ENCODE measurements around the gene MOV10.

Gene MOV10

DNA sequence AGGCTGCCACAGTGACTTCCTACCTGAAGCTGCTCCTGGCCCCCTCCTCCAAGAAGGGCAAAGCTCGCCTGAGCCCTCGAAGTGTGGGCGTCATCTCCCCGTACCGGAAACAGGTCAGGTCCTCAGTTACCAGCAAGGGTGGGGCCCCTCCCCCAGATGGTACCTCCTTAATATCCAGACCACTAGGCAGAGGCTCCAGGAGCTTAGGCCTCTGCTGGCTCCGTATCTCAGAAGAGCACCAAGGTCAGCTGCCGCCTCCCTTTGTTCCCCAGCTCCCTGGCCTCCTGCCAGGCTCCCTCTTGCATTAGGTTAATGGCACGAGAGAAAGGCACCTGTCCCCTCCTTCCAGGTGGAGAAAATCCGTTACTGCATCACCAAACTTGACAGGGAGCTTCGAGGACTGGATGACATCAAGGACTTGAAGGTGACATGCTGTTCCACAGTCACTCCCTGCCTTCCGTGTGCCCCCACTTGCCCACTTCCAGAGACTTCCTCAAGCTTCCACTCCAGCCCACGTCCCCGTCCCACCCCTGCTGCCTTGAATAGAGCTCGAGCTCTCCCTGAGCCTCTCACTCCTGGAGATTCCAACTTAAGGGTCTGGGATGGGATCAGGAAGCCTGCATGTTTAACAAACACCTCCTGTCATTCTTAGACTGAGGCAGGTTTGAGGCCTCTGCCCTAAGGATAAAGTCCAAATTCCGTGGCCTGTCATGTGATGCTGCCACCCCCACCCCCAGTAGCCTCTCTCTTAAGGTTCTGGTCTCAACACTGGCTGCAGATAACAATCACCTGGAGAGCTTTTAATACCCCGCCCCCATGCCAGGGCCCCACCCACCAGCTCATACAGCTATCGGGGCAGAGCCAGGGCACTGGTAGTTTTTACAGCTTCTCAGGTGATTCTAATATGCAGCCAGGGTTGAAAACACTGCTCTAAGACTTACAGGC lies 24.2 kb downstream of the MOV10 start:
- DNase-seq (ENCODE audit: low read depth): no peak

DNA sequence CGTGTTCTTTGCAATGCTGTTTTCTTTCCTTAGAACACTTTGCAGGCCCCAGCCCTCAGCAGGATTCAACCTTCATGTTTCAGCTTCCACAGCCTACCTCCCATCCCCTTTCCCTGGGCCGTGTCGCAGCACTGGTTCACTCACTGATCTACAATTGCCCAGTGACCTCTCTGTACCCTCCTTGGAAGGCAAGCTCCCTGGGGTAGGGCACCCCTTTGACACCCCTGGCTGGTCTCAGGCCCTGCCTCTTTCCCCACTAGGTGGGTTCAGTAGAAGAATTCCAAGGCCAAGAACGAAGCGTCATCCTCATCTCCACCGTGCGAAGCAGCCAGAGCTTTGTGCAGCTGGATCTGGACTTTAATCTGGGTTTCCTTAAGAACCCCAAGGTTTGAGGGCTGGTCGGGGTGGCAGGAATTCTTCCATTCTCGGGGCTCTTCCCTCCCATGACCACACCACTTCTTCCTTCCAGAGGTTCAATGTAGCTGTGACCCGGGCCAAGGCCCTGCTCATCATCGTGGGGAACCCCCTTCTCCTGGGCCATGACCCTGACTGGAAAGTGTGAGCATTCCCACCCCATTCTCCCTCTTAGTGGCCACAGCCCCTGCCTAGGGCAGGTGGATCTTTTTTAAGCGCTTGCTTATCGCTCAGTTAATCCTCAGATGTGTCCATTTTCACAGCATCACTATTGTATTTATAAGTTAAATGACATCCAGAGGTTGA lies 25.1 kb downstream of the MOV10 start:
- no peak for DNase-seq (ENCODE audit: low read depth)

DNA sequence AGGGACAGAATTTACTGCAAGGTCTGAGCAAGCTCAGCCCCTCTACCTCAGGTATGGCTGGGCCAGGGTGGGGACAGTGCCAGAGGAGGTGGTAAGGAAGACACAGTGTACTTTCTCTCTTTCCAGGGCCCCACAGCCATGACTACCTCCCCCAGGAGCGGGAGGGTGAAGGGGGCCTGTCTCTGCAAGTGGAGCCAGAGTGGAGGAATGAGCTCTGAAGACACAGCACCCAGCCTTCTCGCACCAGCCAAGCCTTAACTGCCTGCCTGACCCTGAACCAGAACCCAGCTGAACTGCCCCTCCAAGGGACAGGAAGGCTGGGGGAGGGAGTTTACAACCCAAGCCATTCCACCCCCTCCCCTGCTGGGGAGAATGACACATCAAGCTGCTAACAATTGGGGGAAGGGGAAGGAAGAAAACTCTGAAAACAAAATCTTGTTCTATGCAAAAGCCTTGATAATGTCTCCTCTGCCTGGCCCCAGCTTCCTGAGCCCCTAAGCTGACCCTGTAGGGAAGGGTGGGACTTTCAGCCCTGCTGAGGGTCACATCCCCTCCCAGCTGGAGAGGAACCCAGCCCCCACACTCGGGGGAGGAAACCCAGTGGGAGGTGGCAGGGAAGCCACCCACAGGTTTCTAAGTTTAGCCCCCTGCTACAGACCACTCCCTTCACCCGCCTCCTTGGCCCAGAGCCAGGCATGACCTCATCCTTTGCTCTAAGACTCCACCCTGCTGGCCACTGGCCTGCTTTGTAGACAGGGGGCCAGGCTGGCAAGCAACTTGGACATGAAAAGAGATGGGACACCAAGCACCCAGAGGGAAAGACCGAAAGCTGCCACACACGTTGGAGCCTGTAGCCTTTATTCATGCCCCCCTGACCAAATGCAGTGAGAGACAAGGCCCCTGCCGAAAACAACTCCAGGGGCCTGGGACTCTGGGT lies 26.1 kb downstream of the MOV10 start:
- DNase-seq (ENCODE audit: low read depth): peak; percentile 84

DNA sequence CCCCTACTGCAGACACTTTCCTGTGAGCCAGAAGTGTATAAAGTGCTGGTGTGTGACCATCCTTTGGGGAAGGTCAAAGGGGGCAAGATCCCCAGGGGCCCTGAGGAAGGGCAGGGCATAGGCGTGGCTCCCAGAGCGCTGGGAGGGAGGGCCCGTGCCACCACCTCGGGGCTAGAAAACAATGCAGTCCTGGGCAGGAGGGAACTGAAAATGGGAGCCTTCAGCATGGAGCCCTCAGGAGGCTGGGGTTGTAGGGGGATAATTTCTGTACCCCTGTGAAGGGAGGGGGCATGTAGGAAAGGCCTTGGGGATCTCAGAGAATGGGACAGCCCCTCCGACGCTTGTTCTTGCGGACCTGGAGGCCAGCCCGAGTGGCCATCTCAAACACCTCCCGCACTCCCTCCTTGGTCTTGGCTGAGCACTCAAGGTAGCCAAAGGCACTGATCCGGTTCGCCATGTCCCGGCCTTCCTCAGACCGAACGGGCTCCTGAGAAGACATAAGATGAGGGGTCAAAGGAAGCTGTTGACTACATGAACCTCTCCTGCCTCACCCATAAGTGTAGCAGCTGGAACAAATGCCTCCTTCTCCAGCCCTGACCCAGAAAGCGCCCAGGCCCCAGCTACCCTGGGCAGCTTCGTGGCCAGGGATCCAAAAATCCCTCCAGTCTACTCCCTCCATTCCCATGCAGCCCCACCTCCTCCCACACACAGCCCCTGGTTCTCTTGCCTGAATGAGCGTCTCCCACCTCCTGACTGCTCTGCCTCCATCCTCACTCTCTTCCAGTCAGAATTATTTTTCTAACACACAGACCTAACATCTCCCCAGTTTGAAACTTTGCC lies 27.0 kb downstream of the MOV10 start:
- DNase-seq (ENCODE audit: low read depth): no peak

DNA sequence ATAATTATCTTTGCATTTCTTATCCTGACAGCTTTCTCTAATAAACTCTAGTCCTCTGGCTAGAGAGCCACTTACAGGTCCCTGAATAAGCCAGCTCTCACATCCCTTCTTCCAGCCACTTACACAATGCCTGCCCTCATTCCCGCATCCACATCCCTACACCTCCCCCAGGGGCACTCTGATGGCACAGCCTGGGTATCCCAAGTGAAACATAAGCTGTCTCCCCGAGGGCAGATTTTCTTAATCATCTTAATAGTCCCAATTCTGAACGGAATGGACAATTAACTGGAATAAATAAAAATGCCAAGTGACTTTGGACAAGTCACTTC lies 27.6 kb downstream of the MOV10 start:
- DNase-seq (ENCODE audit: low read depth): no peak

DNA sequence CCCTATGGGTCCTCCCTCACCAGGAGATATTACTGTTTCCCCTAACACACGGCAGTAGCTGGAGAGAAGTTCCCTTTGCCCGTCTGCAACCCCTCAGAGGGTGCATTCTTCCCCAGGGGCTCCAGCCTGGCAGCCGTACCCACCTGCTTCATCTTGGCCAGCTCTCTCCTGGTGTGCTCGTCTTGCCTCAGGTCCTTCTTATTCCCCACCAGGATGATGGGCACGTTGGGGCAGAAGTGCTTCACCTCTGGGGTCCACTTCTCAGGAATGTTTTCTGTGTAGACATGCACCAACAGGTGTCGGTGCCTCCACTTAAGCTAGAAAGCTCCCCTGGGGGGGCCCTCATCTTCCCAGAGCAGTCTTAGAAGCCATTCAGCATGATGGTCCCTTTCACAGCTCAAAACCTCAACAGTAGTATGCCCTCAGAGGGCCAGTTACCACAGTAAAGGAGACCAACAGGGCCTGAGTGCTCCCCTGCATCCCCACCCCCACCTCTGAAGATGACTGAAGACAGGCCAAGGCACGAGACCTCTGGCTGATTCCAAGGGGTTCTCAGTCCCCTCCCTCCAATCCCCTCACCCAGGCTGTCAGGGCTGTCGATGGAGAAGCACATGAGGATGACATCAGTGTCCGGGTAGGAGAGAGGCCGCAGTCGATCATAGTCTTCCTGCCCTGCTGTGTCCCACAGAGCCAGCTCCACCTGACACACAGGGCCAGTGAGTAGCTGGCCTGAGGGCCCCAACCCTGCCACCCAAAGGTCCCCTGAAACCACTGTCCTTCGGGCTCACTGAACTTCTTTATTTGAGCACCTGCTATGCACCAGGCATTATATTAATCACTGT lies 28.2 kb downstream of the MOV10 start:
- no peak for DNase-seq (ENCODE audit: low read depth)

DNA sequence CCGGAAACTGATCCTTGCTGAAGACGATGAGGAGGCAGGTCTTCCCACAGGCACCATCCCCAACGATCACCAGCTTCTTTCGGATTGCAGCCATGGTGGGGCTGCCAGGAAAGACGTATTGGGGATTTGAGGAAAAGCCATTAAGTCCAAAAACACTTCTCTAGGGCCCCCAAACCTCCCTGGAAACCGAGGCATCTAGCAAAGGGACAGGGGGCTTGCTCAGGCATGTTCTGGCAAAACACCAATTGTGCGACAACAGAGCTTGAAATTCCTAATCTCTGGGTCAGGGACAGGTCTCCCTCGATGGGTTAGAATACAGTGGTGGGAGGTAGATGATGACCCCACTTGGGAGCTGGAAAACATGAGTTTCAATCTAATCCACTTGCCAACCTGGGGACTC lies 29.2 kb downstream of the MOV10 start:
- DNase-seq (ENCODE audit: low read depth): no peak

DNA sequence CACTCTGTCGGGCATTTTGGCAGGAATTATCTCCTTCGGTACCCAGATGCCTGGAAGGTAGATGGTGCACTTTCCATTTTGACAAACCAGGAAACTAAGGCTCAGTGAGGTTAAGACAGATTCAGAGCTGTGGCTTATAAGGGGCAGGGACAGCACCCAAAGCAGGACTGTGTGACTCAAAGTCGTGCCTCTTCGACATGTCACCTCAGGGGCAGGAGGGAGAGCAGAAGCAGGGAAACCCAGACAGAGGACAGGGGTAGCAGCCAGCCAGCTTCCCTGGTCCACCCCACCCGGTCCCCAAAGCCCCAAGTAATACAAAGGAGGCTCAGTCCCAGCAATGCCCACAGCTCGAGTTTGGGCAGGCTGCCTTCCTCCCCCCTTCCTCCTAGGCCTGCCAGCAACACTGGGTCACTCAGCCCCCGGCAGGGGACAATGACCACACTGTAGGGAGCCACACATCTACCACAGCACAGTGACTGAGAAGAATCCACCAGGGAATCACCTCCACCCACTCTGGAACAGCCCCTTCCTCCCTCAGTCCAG lies 30.0 kb downstream of the MOV10 start:
- DNase-seq (ENCODE audit: low read depth): no peak

DNA sequence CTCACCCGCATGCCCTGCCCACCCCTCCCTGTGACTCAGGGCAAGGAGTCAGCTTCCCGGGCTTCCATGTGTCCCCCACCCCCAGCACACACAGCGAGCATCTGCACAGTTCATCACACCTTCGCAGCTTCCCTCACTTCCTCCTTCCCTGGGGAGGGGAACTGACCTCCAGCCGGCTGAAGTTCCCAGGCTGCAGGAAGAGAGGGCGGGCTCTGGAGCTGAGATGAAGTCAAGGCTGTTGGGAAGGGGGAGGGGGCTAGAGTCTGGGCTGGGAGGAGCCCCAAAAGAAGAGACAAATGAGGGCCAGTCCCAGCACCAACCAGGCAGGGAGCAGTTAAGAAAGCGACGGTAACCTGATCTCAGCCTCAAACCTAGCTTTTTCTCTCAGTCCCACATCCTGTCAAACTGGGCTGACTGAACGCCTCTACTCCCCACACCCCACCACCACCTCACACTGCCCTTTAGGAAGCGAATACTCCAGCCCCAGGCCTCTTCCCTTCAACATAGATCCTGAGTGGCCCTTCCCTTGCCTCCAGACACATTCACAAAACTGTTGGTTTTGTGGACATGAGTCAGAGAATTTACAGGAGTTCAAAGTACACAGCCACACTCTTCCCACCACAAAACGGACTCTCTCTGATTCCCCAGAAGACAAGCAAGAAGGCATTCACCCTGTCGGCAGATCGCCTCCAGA lies 30.6 kb downstream of the MOV10 start:
- DNase-seq (ENCODE audit: low read depth): peak; percentile 90

DNA sequence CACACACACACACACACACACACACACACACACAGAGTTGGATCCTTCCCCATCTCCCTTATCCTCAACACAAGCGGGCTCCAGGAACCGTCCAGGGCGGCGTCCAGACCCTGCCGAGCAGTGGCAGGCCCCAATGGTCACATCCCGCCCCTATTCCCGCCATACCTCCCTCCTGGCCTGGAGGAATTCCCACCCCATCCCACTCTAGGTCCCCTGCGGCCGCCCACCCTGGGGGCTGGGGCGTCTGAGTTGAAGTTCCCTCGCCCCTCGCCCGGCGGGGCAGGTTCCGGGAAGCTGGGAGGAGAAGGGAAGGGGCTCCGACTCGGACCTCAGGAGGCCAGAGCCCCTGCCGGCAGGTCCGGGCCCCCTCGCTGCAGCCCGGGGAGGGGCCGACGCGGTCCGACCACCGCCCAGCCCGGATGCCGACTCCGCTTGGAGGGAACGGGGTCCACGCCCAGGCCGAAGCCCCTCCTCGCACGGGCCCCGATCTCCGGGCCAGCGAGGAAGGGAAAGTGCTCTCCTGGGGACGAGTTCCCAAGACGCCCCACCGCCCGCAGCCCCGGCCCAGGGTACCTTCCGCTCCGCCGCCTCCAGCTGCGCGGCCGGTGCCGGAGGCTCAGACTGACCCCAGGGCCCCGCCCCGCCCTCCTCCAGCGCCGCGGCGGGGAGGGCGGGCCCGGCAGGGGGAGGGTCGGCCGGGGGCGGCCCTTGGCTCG lies 32.2 kb downstream of the MOV10 start, which contains the start of gene RHOC:
Gene RHOC, minus strand, starts transcription at position 623 of the 716 bp plus-strand sequence. CDS start 3,328 bp downstream, outside the sequence.
- DNase-seq (ENCODE audit: low read depth): peak; percentile 43

DNA sequence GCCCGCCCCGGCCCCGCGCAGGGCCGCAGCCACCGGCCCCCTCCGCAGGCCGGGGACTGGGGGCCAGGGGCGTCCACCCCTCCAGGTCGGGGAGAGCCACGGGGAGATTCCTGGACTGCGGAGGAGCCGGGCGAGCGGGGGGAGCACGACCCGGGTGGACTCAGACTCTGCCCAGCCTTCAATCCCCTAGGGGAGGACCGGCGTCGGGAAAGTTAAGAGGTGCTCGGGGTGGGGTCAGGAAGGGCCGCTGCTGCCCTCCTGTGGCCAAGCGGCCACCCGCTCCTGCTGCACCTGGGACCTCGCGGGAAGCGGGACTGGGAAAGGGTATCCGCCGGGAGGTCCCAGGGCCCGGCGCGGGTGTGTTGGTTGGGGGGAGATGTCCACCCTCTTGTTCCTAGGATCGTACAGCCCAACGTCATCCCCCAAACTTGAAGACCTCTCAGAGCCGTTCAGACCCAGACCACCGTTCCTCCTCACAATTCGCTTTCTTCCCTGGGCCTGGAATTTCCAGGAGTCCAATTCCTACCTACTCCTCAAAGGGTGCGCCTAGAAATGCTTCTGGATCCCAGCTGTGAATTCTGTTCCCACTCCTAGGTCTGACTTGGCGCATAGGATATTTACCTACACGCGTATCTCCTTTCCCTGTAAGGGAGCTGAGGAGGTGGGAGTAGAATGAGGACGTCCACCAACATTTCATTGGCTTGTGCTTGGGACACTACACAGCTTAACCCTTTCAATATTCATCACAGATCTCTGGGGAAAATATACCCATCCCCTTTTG lies 33.0 kb downstream of the MOV10 start:
- peak; percentile 72 for DNase-seq (ENCODE audit: low read depth)

DNA sequence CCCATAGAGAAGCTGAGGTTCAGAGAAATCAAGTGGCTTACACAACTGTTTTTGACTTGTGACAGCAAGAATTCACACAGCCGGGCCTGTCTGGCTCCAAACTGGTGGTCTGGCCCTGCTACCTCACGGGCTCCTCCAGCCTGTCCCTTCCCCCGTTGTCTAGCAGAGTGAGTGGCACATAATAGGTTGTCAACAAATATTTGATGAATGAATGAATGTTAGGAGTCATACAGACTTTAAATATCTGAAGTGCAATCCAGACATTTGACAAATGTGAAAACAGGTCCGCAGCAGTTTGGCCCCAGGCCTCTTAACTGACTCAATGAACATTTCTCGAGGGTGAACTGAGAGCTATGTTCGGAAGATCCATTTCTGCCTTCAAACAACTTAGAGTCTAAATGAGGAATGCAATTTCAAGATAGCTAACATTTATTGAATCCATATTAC lies 33.6 kb downstream of the MOV10 start:
- DNase-seq (ENCODE audit: low read depth): no peak

DNA sequence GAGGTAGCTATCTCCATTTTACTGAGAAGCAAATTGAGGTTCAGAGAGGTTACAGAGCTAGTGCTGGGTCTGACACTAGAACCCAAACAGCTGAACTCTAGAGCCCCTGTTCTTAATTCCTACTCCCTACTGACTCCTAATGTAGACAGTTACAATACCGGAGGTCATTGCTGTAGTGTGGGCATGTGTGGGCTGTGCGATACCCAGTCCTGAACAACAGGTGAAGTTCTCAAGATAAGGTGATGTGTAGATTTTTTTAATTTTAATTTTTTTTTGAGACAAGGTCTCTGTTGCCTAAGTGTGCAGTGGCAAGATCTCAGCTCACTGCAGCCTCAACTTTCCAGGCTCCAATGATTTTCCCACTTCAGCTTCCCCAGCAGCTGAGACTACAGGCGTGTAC lies 34.0 kb downstream of the MOV10 start:
- DNase-seq (ENCODE audit: low read depth): no peak

DNA sequence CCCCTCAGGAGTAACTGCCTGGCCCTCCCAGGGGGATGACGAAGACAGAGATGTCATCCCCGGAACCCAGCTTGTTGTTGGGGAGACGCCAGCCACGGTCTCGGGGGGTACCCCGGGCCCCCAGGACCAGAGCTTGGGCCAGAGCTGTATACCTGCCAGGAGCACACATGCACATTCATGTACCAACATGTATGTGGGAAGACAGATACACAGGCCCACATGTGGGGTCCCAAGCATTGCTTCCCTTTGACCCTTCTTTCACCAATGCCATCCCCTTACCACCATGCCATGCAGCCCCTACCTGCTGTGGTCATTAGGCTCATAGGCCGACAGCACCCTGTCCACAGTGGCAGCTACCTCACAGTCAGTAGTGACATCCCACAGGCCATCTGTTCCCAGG lies 35.7 kb downstream of the MOV10 start:
- no peak for DNase-seq (ENCODE audit: low read depth)

DNA sequence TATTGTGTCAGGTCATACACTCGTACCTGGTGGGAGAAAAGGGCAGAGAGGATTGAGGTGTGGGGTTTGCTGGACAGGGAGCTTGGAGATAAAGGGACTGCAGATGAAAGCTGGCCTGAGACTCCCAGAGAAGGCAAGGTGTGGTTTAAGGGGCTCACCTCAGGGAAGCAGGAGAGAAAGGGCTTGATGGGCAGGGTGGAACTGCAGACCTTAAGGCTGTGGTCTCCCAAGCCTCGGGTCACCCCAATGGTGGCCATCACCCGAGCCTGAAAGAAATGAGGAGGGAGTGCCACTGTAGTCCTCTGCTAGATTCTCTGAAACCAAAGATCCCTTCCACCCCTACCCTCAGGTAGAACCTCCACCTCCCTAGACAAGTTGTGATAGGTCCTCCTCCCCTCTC lies 36.1 kb downstream of the MOV10 start:
- no peak for DNase-seq (ENCODE audit: low read depth)

DNA sequence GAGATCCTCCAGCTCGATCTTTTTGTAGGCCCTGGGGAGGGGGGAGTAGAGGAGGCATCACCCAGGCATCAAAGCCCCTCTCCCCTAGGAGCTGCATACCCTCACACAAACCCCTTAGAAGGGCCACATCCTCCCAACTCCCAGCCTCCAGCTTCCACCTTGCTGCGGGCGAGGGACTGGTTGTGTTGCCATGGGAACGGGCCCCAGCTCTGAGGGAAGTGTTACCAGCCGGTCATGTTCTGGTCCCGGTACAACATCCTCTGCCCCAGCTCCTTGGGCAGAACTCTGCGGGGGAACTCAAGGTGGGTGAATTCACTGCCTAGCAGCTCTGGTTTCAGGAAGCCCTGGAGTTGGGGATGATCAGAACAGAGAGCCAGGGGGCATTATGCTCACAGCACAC lies 36.6 kb downstream of the MOV10 start:
- DNase-seq (ENCODE audit: low read depth): no peak

DNA sequence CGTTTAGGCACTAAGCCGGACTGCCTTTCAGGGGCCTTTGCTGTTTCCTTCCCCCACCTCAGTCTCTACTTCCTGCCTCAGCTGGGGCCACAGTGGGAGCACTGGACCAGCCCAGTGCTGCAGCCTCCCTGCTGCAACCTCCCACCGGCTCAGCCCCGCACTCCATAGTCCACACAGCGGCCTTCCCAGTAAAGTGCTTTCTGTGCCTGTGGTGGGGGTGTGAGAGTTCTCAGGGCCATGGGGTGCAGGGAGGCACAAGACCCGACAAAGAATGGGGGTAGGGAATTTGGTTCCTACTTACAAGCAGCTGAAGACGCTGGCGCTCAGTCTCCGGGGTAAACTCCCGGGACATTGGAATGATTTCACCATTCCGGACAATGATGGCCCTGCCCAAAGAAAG lies 37.2 kb downstream of the MOV10 start:
- no peak for DNase-seq (ENCODE audit: low read depth)

DNA sequence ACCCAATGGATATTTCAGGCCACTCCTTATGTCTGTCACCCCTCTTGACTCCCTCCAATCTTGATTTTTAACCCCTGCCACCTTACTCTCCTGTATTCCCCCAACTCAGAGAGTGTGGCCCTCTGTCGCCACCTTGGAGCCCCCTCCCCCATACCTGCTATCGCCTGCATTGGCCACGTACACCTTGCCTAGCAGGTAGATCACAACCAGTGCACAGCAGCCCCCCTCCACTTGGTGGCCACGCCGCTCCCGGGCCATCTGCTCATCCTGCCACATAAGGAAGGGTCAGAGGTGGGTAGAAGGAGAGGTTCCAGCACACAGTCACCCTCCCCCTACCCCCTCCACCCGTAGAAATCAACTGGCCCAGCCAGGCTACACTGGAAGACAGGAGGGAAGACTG lies 37.7 kb downstream of the MOV10 start:
- DNase-seq (ENCODE audit: low read depth): no peak

Data from stromal cell of bone marrow (primary cell).